GM12872 (cell line): ENCODE data around the gene FAM180A.

Source experiments
- TF ChIP-seq, protein P1 (sequence below): IDR thresholded peaks from 3 replicates; pipeline ENCODE4 v1.5.1; 2011; ENCODE audit warnings: low read depth, mild to moderate bottlenecking, low read length, moderate library complexity; ENCODE audit not compliant: insufficient read depth

Gene FAM180A

DNA sequence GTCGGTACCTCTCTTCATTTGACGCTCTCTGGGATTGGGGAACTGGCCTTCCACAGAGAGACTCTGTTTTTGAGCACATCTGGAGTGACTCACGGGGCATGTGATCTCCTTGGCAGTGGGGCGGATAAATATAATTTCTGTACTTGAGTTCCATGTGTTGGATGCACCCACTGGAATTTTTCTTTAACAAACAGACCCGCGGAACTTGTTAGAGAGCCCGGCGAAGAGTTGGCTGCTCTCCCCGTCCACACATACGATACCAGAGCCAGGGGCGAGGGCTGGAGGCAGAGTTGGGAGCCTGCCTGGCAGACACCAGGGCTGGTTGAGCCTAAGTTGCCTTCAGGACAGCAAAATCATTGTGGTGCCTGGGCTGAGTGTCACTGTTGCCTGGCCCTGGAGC lies at the start of gene FAM180A:
Gene FAM180A (minus strand): TSS at position 44 of the 400 bp plus-strand sequence. CDS start 233 bp downstream, outside the sequence.
- TF ChIP-seq, protein P1, sequence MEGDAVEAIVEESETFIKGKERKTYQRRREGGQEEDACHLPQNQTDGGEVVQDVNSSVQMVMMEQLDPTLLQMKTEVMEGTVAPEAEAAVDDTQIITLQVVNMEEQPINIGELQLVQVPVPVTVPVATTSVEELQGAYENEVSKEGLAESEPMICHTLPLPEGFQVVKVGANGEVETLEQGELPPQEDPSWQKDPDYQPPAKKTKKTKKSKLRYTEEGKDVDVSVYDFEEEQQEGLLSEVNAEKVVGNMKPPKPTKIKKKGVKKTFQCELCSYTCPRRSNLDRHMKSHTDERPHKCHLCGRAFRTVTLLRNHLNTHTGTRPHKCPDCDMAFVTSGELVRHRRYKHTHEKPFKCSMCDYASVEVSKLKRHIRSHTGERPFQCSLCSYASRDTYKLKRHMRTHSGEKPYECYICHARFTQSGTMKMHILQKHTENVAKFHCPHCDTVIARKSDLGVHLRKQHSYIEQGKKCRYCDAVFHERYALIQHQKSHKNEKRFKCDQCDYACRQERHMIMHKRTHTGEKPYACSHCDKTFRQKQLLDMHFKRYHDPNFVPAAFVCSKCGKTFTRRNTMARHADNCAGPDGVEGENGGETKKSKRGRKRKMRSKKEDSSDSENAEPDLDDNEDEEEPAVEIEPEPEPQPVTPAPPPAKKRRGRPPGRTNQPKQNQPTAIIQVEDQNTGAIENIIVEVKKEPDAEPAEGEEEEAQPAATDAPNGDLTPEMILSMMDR, result no peak

DNA sequence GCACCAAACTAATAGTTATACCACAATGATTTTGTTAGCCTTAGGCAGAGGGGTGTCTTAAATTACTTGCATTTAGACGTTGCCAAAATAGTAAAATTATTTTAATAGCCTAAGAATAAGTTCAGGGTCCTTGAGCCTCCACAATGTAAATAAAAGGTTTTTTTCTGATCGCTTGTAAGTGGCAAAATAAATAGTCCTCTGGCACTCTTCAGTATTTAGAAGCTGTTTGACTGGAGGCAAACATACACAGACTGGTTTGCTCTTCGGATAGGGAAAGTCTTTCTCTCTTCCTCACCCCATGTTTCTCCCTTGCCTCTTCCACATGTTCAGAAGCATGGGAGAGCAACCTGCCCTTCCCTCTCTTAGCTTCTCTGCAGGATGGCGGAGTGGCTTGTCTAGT lies 49.5 kb upstream of the FAM180A start:
- TF ChIP-seq, protein P1, result no peak

DNA sequence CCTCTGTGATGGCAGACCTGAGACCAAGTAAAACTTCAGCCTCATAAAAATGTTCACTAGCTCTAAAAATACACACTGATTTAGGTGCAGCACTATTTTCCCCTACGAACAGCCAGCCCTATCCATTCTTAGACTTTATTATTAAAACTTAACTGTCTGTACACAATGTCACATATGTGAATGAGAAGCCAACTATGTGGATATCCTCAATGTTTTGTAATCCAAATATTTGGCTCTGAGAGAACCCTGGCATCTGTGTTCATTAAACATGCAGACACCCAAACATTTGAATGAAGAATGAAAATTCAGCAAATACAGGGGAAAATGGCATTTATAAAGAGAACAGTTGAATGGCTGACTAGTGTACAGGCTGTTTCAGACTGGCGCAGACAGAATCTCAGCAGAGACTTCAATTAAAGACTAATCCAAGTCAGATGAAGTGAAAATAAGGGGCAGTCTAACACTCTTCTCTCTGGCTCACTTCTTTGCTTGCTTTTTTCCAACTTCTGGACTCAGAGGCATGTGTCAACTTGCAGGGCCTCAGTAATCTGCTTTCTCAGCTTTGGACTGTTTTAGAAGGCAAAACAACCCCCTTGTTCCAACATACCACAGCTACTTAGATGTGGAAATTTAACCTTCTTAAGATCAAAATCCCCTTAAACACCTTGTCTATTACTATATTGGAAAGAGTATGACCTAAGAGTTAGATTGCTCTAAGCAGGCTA lies 47.4 kb upstream of the FAM180A start:
- TF ChIP-seq, protein P1, result no peak

DNA sequence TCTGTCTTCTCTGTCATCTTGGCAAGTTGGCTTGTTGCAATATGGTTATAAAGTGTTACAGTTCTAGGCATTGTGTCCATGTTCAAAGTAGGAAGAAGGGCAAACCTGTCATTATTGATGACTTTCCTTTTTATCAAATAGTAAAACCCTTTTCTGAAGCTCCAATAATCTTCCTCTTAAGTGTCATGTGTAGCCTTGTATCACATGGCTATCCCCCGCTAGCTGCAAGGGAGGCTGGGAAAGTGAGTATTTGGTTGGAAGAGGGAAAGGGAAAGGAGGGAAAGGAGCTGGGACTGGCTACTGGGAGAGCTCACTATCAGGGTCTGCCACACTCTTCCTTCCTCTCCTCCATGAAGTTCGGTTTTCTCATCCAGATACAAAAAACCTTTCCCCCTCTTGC lies 45.2 kb upstream of the FAM180A start:
- TF ChIP-seq, protein P1, result no peak

DNA sequence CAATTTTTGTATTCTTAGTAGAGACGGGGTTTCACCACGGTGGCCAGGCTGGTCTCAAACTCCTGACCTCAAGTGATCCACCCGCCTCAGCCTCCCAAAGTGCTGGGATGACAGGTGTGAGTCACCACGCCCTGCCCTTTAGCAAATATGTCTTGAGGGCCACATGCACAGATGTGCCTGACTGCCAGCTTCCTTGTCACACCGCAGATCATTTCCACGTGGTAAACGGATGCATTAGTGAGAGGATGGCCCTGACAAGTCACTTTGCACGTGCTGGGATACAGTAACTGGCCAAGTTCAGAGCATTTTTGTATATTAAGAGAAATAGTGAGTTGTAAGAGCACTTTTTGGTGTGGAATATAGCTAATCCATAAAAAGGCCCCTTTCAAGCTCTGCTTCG lies 44.3 kb upstream of the FAM180A start:
- TF ChIP-seq, protein P1, result no peak

DNA sequence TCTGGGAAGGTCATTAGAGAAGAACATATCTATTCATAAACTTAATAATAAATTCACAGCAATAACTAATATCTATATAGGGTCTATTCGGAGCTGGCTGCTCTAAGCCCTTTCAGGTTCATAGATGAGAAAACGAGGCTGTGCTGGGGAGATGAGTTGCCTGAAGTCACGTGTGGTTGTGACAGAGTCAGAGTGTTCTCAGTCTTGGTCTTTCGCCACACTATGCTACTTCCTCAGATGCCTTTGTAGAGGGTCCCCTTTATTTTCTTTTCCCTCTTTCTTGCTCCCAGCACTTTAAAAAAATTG lies 43.7 kb upstream of the FAM180A start:
- TF ChIP-seq, protein P1, result no peak

DNA sequence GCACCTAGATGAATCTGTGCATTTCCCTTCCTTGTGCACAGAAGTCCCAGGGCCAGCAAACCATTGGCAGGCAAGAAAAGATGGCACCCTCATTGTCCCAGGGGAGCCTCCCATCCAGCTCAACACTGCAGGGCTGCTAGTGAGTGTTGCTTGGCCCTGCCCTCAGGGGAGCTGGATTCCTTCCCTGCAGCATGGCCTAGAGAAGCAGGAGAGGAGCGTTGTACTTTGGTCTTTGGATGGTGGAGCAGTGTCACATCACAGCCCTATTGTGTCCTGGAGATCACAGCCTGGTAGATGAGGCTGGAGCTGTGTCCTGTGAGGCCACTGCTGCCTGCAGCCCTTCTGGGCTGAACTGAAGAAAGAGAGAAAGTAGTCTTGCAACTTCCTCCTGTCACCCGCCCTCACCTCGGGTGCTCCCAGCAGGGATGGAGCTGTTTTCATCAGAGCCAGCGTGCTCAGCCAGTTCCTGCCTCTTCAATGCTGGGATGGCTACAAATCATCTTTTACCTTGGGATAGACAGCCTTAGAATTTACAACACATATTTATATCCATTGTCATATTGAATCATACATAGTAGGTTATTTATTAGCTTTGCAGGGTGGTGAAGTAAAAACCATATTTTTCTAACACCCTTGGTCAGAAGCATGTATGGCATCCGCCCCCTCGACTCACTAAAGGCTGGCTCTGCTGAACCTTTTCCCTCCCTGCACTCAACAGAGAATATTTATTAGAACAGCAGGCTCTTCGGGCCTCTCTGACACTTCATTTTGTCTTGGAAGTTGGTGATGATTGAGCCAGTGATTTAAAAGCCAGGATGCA lies 43.1 kb upstream of the FAM180A start:
- TF ChIP-seq, protein P1, result no peak
